Measurements from ENCODE around the gene TMEM198. TPM values are rescaled to one million over a fixed set of nuclear protein-coding genes. Genes with fewer than 3 reads are reported as not detected.
A peak's percentile ranks its signal among the peaks of the same experiment; 100 is the strongest.

Gene TMEM198
- total RNA-seq, 1 donor from 2014 or later, result 2.9 TPM

DNA sequence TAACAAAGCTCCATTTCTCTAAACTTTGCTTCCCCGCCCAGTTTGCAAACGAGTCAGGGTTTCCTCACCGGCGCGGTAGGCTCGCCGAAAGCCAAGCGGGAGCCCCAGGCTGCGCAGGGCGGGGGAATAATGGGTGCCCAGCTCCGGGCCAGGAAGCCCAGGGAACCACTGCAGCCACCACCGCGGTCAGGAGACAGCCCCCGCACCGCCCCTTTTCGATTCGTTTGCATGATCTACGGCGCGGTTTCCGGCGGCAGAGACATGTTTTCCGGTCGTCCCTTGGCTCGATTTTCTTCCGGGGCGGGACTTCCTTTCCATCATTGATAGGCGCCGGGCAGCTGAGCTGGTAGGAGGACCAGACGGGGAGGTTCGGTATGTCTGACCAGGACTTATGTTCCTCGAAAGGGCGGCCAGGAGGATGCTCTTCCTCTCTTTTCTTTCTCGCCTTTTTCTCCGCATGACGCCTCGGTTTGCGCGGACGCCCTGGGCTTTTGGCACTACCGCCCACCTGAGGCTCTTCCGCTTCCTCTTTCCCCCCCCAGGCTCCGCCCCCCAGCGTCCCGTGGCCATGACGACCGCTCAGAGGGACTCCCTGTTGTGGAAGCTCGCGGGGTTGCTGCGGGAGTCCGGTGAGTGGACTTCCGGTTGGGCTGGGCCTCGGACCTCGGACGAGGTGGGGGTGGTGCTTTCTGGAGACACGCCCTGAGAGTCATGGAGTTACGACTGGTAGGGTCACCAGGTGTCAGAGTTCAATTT lies 53.9 kb downstream of the TMEM198 start, which contains the start of gene STK11IP:
TSS of gene STK11IP (plus strand) at position 306 of the 756 bp plus-strand sequence. CDS start at position 569, 263 bp downstream.
- H3K4me1 ChIP-seq, result peaks cover 10% of the 10 kb centered on the region
- H3K27ac ChIP-seq, result peak within 1 kb of the TSS; percentile 93
- ATAC-seq (peak; percentile 98), DNase-seq (peak; percentile 97)
- peak within 1 kb of the TSS; percentile 73 for H3K4me3 ChIP-seq
- no peaks in the 10 kb centered on the region for H3K9me3 ChIP-seq
- intact Hi-C loops (cut with DNase I), result no loop called here
- H3K27me3 ChIP-seq, result no peaks in the 10 kb centered on the region
- H3K36me3 ChIP-seq, result peaks cover 16% of the 10 kb centered on the region
- TF ChIP-seq CTCF (IDR thresholded peaks at IDR 0.05), result no peak

DNA sequence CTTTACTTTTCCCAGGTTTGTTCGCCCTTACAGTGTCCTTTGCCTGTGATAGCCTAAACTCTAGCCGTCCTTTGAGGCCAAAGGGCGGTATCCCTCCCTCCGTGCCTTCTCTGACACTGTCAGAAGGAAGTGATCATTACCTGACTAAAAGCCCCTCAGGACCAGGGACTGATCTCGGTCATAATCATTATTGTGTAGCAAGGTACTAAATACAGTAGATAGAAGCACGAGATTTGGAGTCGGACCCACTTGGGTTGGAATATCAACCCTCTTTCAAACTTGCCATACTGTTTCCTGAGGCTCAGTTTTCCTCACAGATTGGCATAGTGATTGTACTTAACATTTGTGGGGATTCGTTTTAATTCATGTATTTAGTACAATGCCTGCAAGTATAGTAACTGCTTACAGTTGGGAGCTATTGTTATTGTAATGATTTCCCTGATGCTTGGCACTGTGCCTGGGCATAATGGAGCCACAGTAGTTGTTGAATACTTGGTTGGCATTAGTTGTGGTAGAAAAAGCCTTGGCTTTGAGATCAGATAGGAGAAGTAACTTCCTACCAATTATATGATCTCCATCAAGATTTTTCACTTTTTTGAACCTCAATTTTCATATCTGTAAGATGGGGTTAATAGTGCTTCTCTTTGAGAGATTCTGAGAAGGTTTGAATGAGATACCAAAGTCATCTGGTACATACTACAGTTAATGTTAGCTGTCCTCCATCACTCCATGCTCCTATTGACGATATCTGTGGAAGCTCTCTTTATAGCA lies 54.7 kb downstream of the TMEM198 start:
- Histone ChIP-seq H3K36me3 (peaks cover 22% of the 10 kb centered on the region), H3K27me3 (no peaks in the 10 kb centered on the region), H3K4me3 (peak overlapping the region; percentile 73), H3K9me3 (no peaks in the 10 kb centered on the region), H3K4me1 (peaks cover 10% of the 10 kb centered on the region), H3K27ac (peak overlapping the region; percentile 93)
- no peak for TF ChIP-seq CTCF (IDR thresholded peaks at IDR 0.05)
- ATAC-seq (no peak), DNase-seq (no peak)
- intact Hi-C loops (cut with DNase I), result no loop called here

Small RNA genes lying within 50 kb of the gene (microRNA-seq; reads per million reads assigned to microRNA genes)
- not detected for gene MIR3132 (ENCODE audit: borderline microRNAs expressed)

Other genes starting within 250 kb of the TMEM198 start
- gene PTPRN, start 234.6 kb upstream of the TMEM198 start, total RNA-seq, result not detected
- gene RESP18, start 211.3 kb upstream of the TMEM198 start, total RNA-seq, result not detected
- gene DNPEP, start 156.1 kb upstream of the TMEM198 start, total RNA-seq, result 69.9 TPM
- gene DES, start 125.7 kb upstream of the TMEM198 start, total RNA-seq, result 59.4 TPM
- gene SPEG, start 109.2 kb upstream of the TMEM198 start, total RNA-seq, result 5.6 TPM
- 25.3 TPM for gene GMPPA, start 45.1 kb upstream of the TMEM198 start, total RNA-seq
- gene ASIC4, start 29.5 kb upstream of the TMEM198 start, total RNA-seq, result 0.55 TPM
- gene CHPF, start 219 bp upstream of the TMEM198 start, total RNA-seq, result 45.3 TPM
- 72.8 TPM for gene OBSL1, start 27.5 kb downstream of the TMEM198 start, total RNA-seq
- gene INHA, start 28.3 kb downstream of the TMEM198 start, total RNA-seq, result 0.43 TPM
- gene STK11IP, start 53.8 kb downstream of the TMEM198 start, total RNA-seq, result 25.7 TPM
- 2.9 TPM for gene SLC4A3, start 83.6 kb downstream of the TMEM198 start, total RNA-seq